ENCODE measurements around the gene JOSD2.
"Not testable (repeated sequence)": the region's sequence is repeated elsewhere in the genome, so short reads cannot be mapped to it uniquely, and the experiment has no call there.

JOSD2 gene

GRCh38 chr19:50547385-50548190, 36.6 kb upstream of the JOSD2 start:
- DNase-seq (ENCODE audit: low read depth, low spot score), result no peak

GRCh38 chr19:50546527-50547221, 35.7 kb upstream of the JOSD2 start:
- DNase-seq (ENCODE audit: low read depth, low spot score), result no peak

- no peak for DNase-seq (ENCODE audit: low read depth, low spot score)
Observed at GRCh38 chr19:50542943-50543342, 32.0 kb upstream of the JOSD2 start.

- no peak for DNase-seq (ENCODE audit: low read depth, low spot score)
Observed at GRCh38 chr19:50537769-50538230, 26.8 kb upstream of the JOSD2 start.

GRCh38 chr19:50537306-50537685, 26.3 kb upstream of the JOSD2 start:
- no peak for DNase-seq (ENCODE audit: low read depth, low spot score)

- DNase-seq (ENCODE audit: low read depth, low spot score), result no peak
Observed at GRCh38 chr19:50536662-50537305, 25.8 kb upstream of the JOSD2 start.

GRCh38 chr19:50535672-50536187, 24.7 kb upstream of the JOSD2 start:
- no peak for DNase-seq (ENCODE audit: low read depth, low spot score)

GRCh38 chr19:50534478-50534877, 23.5 kb upstream of the JOSD2 start:
- DNase-seq (ENCODE audit: low read depth, low spot score), result no peak

GRCh38 chr19:50532952-50533351, 22.0 kb upstream of the JOSD2 start:
- no peak for DNase-seq (ENCODE audit: low read depth, low spot score)

- DNase-seq (ENCODE audit: low read depth, low spot score), result no peak
Observed at GRCh38 chr19:50531171-50531612, 20.2 kb upstream of the JOSD2 start.

- DNase-seq (ENCODE audit: low read depth, low spot score), result not testable (repeated sequence)
Observed at GRCh38 chr19:50528052-50528451, 17.1 kb upstream of the JOSD2 start.

GRCh38 chr19:50522881-50523280, 11.9 kb upstream of the JOSD2 start:
- no peak for DNase-seq (ENCODE audit: low read depth, low spot score)

- DNase-seq (ENCODE audit: low read depth, low spot score), result no peak
Observed at GRCh38 chr19:50520822-50521465, 10.0 kb upstream of the JOSD2 start.

GRCh38 chr19:50519006-50519575, 8.1 kb upstream of the JOSD2 start:
- DNase-seq (ENCODE audit: low read depth, low spot score), result no peak

GRCh38 chr19:50518091-50519005, 7.4 kb upstream of the JOSD2 start:
- DNase-seq (ENCODE audit: low read depth, low spot score), result no peak

GRCh38 chr19:50517704-50518075, 6.7 kb upstream of the JOSD2 start:
- DNase-seq (ENCODE audit: low read depth, low spot score), result no peak

GRCh38 chr19:50516964-50517703, 6.1 kb upstream of the JOSD2 start:
- DNase-seq (ENCODE audit: low read depth, low spot score), result no peak

GRCh38 chr19:50516456-50516855, 5.5 kb upstream of the JOSD2 start:
- no peak for DNase-seq (ENCODE audit: low read depth, low spot score)

- no peak for DNase-seq (ENCODE audit: low read depth, low spot score)
Observed at GRCh38 chr19:50515168-50515561, 4.2 kb upstream of the JOSD2 start.
